H9 (cell line): ENCODE results near the gene ANKRD13C. TPM values are rescaled to one million over a fixed set of nuclear protein-coding genes. Genes with fewer than 3 reads are reported as not detected.

Source experiments
- DNase-seq: peaks from one replicate; pipeline ENCODE4 v3.0.0-alpha.2; 2017
- H2AFZ ChIP-seq: one replicate; pipeline ENCODE4 v1.6.1; 2013; ENCODE audit warnings: mild to moderate bottlenecking, low read length, control low read depth, moderate library complexity
- H2AK5ac ChIP-seq: 2 replicates; pipeline ENCODE4 v1.6.1; 2013; ENCODE audit warnings: low read length, control low read depth, mixed read lengths; ENCODE audit not compliant: insufficient read length
- H2BK120ac ChIP-seq: one replicate; pipeline ENCODE4 v1.6.1; 2013; ENCODE audit warnings: low read depth, mild to moderate bottlenecking, low read length, control low read depth, inconsistent platforms; ENCODE audit not compliant: poor library complexity, severe bottlenecking
- H2BK12ac ChIP-seq: 2 replicates; pipeline ENCODE4 v1.6.1; 2013; ENCODE audit warnings: low read length, control low read depth, mixed read lengths, low read depth; ENCODE audit not compliant: insufficient read length
- H2BK15ac ChIP-seq: 2 replicates; pipeline ENCODE4 v1.6.1; 2013; ENCODE audit warnings: low read depth, low read length, control low read depth
- H2BK20ac ChIP-seq: one replicate; pipeline ENCODE4 v1.6.1; 2013; ENCODE audit warnings: low read depth, mild to moderate bottlenecking, low read length, control low read depth, inconsistent platforms; ENCODE audit not compliant: poor library complexity, severe bottlenecking
- H2BK5ac ChIP-seq: 2 replicates; pipeline ENCODE4 v1.6.1; 2013; ENCODE audit warnings: low read length, control low read depth, mixed read lengths; ENCODE audit not compliant: insufficient read length
- H3K14ac ChIP-seq: 2 replicates; pipeline ENCODE4 v1.6.1; 2013; ENCODE audit warnings: low read length, control low read depth; ENCODE audit not compliant: insufficient read depth
- H3K18ac ChIP-seq: 2 replicates; pipeline ENCODE4 v1.6.1; 2013; ENCODE audit warnings: low read depth, mild to moderate bottlenecking, mixed read lengths, low read length, control low read depth; ENCODE audit not compliant: insufficient read length
- H3K23ac ChIP-seq: 2 replicates; pipeline ENCODE4 v1.6.1; 2013; ENCODE audit warnings: low read length, control low read depth, mixed read lengths, low read depth; ENCODE audit not compliant: insufficient read length
- H3K23me2 ChIP-seq: 2 replicates; pipeline ENCODE4 v1.6.1; 2013; ENCODE audit warnings: low read depth, mild to moderate bottlenecking, mixed read lengths, low read length, control low read depth; ENCODE audit not compliant: insufficient read length, poor library complexity, severe bottlenecking
- H3K27ac ChIP-seq: 2 replicates; pipeline ENCODE4 v1.5.1; 2013; ENCODE audit warnings: low read length, control low read depth, mixed read lengths, low read depth; ENCODE audit not compliant: insufficient read length
- H3K27me3 ChIP-seq: 2 replicates; pipeline ENCODE4 v1.6.1; 2013; ENCODE audit warnings: low read length, control low read depth, inconsistent platforms; ENCODE audit not compliant: insufficient read depth
- H3K4ac ChIP-seq: 2 replicates; pipeline ENCODE4 v1.6.1; 2013; ENCODE audit warnings: low read depth, mild to moderate bottlenecking, control low read depth, inconsistent platforms, low read length, moderate library complexity
- H3K4me1 ChIP-seq: 2 replicates; pipeline ENCODE4 v1.6.1; 2013; ENCODE audit warnings: low read length, control low read depth, inconsistent platforms; ENCODE audit not compliant: insufficient read depth
- H3K4me2 ChIP-seq: 2 replicates; pipeline ENCODE4 v1.6.1; 2013; ENCODE audit warnings: low read length, control low read depth, mixed read lengths; ENCODE audit not compliant: insufficient read length, insufficient read depth
- H3K56ac ChIP-seq: 2 replicates; pipeline ENCODE4 v1.6.1; 2013; ENCODE audit warnings: low read depth, mild to moderate bottlenecking, mixed read lengths, low read length, control low read depth; ENCODE audit not compliant: insufficient read length
- H3K79me1 ChIP-seq: 2 replicates; pipeline ENCODE4 v1.6.1; 2013; ENCODE audit warnings: low read depth, mild to moderate bottlenecking, moderate library complexity, low read length, control low read depth, inconsistent platforms; ENCODE audit not compliant: insufficient read depth, poor library complexity, severe bottlenecking
- H3K79me2 ChIP-seq: 2 replicates; pipeline ENCODE4 v1.6.1; 2013; ENCODE audit warnings: low read length, control low read depth, inconsistent platforms; ENCODE audit not compliant: insufficient read depth
- H3K9ac ChIP-seq: 2 replicates; pipeline ENCODE4 v1.6.1; 2013; ENCODE audit warnings: low read length, control low read depth, mixed read lengths; ENCODE audit not compliant: insufficient read length; ENCODE audit errors: extremely low read depth
- H3K9me3 ChIP-seq: one replicate; pipeline ENCODE4 v1.6.1; 2013; ENCODE audit warnings: low read depth, low read length, inconsistent platforms; ENCODE audit not compliant: control insufficient read depth
- H3T11ph ChIP-seq: one replicate; pipeline ENCODE4 v1.6.1; 2013; ENCODE audit warnings: mild to moderate bottlenecking, low read length, control low read depth, inconsistent platforms
- H4K20me1 ChIP-seq: one replicate; pipeline ENCODE4 v1.6.1; 2013; ENCODE audit not compliant: control insufficient read depth, insufficient read length, insufficient read depth
- H4K5ac ChIP-seq: 2 replicates; pipeline ENCODE4 v1.6.1; 2013; ENCODE audit warnings: low read depth, mild to moderate bottlenecking, mixed read lengths, low read length, control low read depth; ENCODE audit not compliant: insufficient read length
- H4K8ac ChIP-seq: replicated peaks from 2 replicates; pipeline ENCODE4 v1.6.1; 2013; ENCODE audit warnings: low read length, control low read depth, mixed read lengths, low read depth; ENCODE audit not compliant: insufficient read length
- H4K91ac ChIP-seq: 2 replicates; pipeline ENCODE4 v1.6.1; 2013; ENCODE audit warnings: low read depth, mild to moderate bottlenecking, moderate library complexity, mixed read lengths, low read length, control low read depth; ENCODE audit not compliant: insufficient read length
- H3K27ac Mint-ChIP-seq, 3 experiments: 2 replicates in 2 of 3; 3 replicates in 1 of 3; pipeline ENCODE4 v1.8.0; 2020 to 2021; ENCODE audit warnings: mixed read lengths in 3 of 3, mild to moderate bottlenecking in 1 of 3, moderate library complexity in 1 of 3
- H3K27me3 Mint-ChIP-seq: 2 replicates; pipeline ENCODE4 v1.8.0; 2021; ENCODE audit warnings: low read depth, mild to moderate bottlenecking, moderate library complexity, mixed read lengths
- H3K36me3 Mint-ChIP-seq, 3 experiments: 2 replicates in 2 of 3; 3 replicates in 1 of 3; pipeline ENCODE4 v1.8.0; 2020 to 2021; ENCODE audit warnings: low read depth in 3 of 3, mixed read lengths in 3 of 3; ENCODE audit not compliant: insufficient read depth in 1 of 3
- H3K4me1 Mint-ChIP-seq, 2 experiments: 2 replicates each; pipeline ENCODE4 v1.8.0; 2020; ENCODE audit warnings: mixed read lengths in 2 of 2
- H3K4me3 Mint-ChIP-seq, 2 experiments: 2 replicates in 1 of 2; 3 replicates in 1 of 2; pipeline ENCODE4 v1.8.0; 2020 to 2021; ENCODE audit warnings: mild to moderate bottlenecking in 2 of 2, mixed read lengths in 2 of 2, moderate library complexity in 1 of 2
- H3K9me3 Mint-ChIP-seq, 2 experiments: 2 replicates in 1 of 2; 3 replicates in 1 of 2; pipeline ENCODE4 v1.8.0; 2020; ENCODE audit warnings: mild to moderate bottlenecking in 2 of 2, mixed read lengths in 2 of 2, moderate library complexity in 1 of 2
- CTCF ChIP-seq: fragments of 200-600 bp; sonication (generic); conservative IDR thresholded peaks from 3 replicates; pipeline ENCODE4 v1.8.0; 2021; ENCODE audit warnings: antibody characterized with exemption, mild to moderate bottlenecking
- WGBS: extraction: QIAGEN DNeasy Blood & Tissue Kit; methylation state at CpG from one replicate; pipeline ENCODE4 v1.1.7; 2013; ENCODE audit warnings: missing lambda C conversion rate, low lambda C conversion rate, mixed read lengths; ENCODE audit not compliant: insufficient read length; ENCODE audit errors: extremely low coverage; 5-methylcytosine and 5-hydroxymethylcytosine counted together
- total RNA-seq: library from RNA; stranded (reverse); gene quantifications from 2 replicates; pipeline ENCODE4 v1.2.1, GENCODE V29; 2021

ANKRD13C gene
- total RNA-seq, 1 experiment from 2014 or later, result 19.7 TPM

GRCh38 chr1:70210820-70211219 is 143.7 kb downstream of the ANKRD13C start:
- H2BK12ac ChIP-seq, result no peak overlapping the region
- H3K79me2 ChIP-seq, result peaks cover 26% of the 10 kb centered on the region; the same call in 1 of the 2 replicates
- Mint-ChIP-seq H3K27ac (no peak overlapping the region), H3K4me1 (peaks cover 8 to 9% of the 10 kb centered on the region in 2 experiments), H3K4me3 (no peak overlapping the region), H3K9me3 (no peaks in the 10 kb centered on the region), H3K36me3 (peaks cover 0 to 30% (median 18%) of the 10 kb centered on the region in 3 experiments; a peak in 6 of 7 replicates), H3K27me3 (no peaks in the 10 kb centered on the region)
- H3K4ac ChIP-seq, result no peak overlapping the region
- H3K27ac ChIP-seq, result no peak overlapping the region
- no peak overlapping the region for H2BK120ac ChIP-seq
- no peak overlapping the region for H3K4me2 ChIP-seq
- no peak overlapping the region for H3T11ph ChIP-seq
- H2BK5ac ChIP-seq, result no peak overlapping the region
- no peak overlapping the region for H4K91ac ChIP-seq
- H2BK15ac ChIP-seq, result no peak overlapping the region
- no peak overlapping the region for H2AK5ac ChIP-seq
- no peak overlapping the region for H2AFZ ChIP-seq
- no peaks in the 10 kb centered on the region for H3K23me2 ChIP-seq
- TF ChIP-seq CTCF, result no peak
- no peak for DNase-seq
- no peak overlapping the region for H3K18ac ChIP-seq
- H3K9me3 ChIP-seq, result no peaks in the 10 kb centered on the region
- H3K4me1 ChIP-seq, result no peaks in the 10 kb centered on the region
- H3K9ac ChIP-seq, result no peak overlapping the region
- no peak overlapping the region for H4K8ac ChIP-seq
- no peak overlapping the region for H4K5ac ChIP-seq
- no peaks in the 10 kb centered on the region for H3K27me3 ChIP-seq
- H4K20me1 ChIP-seq, result no peaks in the 10 kb centered on the region
- H3K79me1 ChIP-seq, result peaks cover 4% of the 10 kb centered on the region
- no peak overlapping the region for H2BK20ac ChIP-seq
- no CpG with 5 or more reads among the region's 1 CpG for WGBS
- no peak overlapping the region for H3K14ac ChIP-seq
- no peak overlapping the region for H3K23ac ChIP-seq
- no peak overlapping the region for H3K56ac ChIP-seq

Other genes with a start within 250 kb of the ANKRD13C start
- gene LRRC40, start 149.1 kb downstream of the ANKRD13C start, total RNA-seq, result 27.6 and 28.0 TPM in 2 replicates
- 206 and 214 TPM in 2 replicates for gene SRSF11, start 133.3 kb downstream of the ANKRD13C start, total RNA-seq
- 15.3 and 15.5 TPM in 2 replicates for gene CTH, start 56.5 kb upstream of the ANKRD13C start, total RNA-seq